GM15510 (cell line): ENCODE data around the gene PHRF1.

Experiments used
- POLR2A ChIP-seq: IDR thresholded peaks from 3 replicates; pipeline ENCODE4 v1.6.1; 2011; ENCODE audit warnings: borderline replicate concordance; ENCODE audit not compliant: insufficient read length; ENCODE audit errors: extremely low read depth

PHRF1 gene

DNA sequence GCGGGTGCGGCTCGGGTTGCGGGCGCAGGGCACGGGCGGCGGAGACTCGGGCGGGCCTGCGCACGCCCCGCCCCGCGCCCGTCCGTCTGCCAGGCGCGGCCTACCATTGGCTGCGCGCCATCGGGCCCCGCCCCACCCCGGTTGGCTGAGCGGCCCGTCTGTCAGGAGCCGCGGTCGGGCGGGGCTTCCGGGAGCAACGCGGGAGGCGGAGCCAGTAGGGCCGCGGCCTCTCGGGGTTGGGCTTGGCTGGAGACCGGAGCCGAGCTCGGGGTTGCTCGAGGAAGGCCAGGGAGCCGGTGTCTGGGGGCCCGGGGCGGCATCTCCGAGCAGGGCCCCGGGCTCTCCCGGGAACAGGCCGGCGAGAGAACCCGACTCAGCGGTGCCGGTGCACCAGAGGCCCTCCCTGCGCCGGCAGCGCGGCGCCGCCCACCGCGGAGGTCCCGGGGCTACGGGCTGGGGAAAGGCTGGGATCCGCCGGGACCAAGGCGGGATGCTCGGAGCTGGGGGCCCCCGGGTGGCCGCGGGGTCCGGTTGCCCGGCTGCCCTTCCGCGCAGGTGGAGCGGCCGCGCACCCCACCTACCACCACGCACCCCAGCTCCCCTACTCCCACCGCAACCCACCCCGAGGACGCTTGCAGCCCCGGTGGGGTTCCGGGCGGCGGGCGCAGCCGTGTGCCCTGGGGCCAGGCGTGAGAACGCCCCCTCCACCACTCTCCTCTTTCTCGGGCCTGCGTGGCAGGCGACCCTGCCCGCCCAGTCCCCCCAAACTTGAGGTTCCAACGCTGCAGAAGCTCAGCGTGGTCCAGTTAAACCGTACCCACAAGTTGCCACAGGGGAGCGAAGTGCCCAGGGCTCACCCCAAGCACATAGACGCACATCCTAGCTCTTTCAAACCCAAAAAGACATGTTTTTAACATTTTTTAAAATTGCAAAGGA, 40.5 kb upstream of the PHRF1 start, which contains the start of gene HRAS:
Gene HRAS, minus strand, starts transcription at position 58 of the 936 bp plus-strand sequence.
- peak; percentile 89 for TF ChIP-seq POLR2A

DNA sequence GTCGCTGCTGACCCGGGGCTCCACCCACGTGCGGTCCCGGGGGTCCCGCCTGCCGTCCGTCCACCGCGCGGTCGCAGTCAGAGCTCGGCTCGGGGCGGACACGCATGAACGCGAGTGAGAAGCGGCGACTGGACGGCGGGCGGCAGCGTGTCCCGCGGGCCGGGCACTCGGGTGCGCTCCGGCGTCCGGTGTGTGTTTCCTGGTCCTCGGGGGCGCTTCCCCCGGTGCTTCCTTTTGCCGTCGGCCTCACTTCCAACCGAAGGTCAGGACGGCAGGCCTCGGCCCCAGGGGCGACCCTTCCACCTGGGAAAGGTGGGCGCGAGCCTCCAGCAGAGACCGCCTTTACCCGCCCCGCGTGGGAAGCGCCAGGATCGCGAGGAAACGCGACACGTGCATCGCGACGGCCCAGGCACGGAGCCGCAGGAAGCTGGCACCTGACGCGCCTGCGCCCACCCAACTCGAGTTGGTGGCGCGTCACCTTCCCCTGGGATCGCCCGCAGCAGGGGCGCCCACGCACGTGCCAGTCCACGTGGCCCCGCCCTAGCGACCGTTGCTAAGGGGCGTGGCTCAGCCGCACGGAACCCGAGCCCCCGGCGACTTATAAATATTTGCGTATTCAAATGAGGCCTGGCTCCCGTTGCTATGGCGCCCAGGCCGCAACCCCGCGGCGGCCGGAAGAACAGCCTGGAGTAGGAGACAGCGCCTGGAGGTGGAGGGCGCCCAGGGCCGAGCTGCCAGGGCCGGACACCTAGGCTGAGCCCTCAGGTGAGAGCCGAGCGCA, 39.2 kb upstream of the PHRF1 start, which contains the start of gene LRRC56:
Gene LRRC56, plus strand, starts transcription at position 687 of the 781 bp plus-strand sequence. CDS start 3,158 bp downstream, outside the sequence.
- TF ChIP-seq POLR2A: peak; percentile 51

DNA sequence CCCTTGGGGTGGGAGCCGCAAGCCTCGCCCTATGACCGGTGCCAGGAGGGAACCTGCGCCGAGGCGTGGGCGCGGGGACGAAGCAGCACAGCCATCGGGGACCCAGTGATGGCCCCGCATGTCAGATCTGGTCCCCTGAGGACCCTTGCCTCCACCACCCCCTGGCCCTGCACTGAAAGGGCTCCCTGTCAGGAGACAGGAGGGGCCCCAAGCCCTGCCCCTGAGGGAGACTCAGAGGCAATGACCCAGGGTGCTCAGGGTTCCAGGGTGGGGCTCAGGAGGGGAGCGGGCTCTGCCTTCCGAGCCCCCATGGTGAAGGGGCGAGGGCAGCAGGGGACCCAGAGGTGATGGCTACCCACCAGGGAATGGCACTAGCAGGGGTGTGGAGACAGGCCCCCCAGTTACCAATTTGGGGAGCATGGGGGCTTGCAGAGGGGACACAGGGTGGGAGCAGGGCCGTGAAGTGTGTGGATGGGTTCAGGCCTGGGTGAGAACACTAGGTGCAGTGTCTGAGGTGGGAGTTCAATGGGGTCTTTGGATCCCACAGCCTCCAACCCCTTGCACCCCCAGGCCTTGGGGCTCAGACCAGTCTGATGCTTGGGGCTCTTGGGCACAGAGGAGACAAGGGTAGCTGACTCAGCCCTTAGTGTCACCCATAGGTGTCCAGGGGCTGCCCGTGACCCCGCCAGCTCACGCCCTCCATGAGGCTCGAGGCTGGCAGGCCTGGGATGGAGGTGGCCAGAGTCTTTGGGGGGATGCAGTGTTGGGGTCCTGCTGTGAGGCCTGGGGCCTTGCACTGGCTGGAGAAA, 38.4 kb upstream of the PHRF1 start:
- TF ChIP-seq POLR2A: no peak

DNA sequence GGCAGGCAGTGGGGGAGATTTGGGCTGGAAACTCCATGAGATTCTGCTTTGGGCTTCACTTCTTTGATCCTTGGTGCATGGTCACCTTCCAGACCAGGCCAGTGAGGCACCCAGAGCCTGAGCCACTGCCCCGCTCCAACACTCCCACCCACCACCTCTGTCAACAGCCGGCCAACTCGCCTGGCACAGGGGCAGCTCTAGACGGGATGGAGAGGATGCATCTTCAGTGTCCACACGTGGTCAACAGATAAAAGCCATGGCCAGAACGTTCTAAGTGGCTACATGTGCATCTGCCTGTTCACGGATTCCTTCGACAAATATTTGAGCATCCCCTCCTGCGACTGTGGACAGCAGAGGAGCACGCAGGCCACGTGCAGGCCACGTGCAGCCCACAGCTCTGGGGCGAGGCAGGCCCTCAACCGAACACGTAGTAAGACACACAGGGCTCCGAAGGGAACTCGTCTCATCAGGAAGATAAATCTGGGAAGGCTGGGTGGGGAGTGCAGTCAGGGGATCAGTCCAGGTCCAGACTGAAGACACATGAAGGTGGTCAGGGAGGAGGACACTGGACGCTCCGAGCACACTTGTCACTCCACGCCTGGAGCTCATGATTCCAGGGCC, 37.7 kb upstream of the PHRF1 start:
- TF ChIP-seq POLR2A: no peak

DNA sequence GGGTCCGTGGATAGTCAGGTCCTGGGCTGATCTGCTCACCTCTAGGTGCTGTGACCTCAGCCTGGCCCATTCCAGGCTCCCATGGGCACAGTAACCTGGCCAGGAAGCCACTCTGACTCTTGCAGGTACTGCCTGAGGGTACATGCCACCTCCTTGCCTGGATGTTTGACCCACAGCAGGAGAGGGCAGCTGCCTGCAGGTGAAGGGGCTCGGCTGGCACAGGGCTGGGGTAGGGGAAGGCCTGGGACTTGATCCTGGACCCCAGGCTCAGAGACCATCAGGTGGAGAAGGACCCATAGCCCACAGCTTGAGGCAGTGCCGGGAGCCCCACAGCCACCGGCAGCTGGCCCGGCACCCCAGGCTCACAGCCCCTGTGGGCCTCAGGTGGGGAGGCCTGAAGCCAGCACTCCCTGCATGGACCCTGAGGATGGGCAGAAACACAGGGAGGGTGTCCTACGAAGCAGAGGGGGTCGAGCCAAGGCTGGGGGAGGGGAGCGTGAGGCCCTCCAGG, 36.2 kb upstream of the PHRF1 start:
- TF ChIP-seq POLR2A: no peak

DNA sequence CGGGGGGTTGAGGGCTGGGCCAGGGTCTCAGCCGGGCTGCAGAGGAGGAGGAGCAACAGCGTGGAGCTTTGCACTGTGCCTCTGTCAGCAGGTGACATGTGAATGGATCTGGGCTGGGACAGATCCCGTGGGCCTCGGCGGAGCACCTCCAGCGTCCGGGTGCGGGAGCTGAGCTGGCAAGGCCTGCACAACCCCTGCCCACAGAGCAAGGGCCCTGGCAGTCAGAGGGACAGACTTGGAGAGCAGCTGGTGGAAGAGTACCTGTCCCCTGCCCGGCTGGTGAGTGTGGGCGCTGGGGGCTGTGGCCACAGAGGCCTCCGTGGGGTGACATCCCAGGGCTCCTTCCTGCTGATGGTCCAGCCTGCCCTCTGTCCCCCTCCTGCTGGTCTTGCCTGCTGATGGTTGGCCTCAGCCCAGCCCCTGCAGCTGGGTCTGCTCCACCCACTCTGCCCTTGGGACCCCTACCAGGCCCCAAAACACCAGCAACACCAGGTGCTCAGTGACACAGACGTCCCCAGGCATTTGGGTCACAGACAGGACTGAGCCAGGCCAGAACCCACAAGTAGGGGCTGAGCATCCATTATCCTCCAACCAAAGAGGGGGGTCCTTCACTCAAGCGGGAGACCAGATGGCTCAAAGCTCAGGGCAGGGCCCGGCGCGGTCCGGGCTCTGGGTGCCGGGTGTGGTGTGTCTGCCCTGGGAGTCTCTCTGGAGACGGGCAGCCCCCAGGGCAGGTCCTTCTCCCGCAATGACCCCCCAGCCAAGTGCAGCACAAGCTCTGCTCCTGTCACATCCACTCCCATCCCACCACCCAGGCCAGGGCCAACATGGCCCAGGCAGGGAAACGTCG, 35.5 kb upstream of the PHRF1 start:
- TF ChIP-seq POLR2A: no peak

DNA sequence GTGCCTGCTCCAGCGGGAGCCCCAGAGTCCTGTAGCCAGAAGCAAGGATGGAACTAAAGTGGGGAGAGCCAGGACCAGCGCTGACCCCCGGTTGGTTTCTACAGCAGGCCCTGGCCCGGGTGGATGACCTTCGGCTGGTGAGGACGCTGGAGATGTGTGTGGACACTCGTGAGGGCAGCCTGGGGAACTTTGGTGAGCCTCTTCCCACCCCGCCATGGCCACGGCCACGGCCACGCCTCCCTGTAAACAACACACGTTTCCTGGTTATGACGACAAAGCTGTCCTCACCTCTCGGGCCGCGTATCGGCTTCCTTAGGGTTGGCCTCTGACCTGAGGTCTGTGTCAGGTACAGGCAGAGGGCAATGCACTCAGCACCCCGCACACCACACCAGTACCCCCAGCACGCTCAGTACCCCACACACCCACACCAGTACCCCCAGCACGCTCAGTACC, 34.8 kb upstream of the PHRF1 start:
- no peak for TF ChIP-seq POLR2A

DNA sequence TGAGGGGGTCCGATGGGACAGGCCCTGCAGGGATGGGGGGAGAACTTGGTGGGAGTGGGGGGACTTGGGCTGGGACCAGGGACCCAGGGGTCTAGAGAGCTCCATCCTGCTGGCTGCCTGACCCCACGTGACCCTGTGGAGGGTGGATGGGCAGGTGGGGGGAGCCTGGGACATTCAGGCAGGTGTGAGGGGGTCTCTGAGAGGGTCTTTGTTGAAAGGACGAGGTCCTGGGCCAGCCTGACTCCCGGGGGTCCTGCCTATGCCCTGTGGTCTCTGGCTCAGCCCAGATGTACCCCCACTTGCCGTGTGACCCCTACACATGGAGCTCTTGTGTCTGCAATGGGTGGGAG, 31.5 kb upstream of the PHRF1 start:
- TF ChIP-seq POLR2A: no peak

DNA sequence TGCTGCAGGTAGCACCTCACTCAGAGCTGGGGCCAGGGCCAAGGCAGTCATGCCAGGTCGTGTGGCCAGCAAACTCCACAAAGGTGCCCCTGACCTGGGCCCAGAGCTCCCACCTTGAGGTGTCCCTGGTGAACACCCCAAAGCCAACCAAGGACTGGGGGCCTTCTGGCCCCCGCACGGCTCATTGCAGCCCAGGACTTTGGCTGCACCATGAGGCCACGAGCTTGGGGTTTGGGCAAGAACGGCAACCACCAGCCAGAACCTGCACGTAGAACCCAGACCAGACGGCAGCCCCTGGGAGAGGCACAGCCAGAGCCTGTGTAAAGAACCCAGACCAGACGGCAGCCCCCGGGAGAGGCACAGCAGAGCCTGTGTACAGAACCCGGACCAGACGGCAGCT, 31.1 kb upstream of the PHRF1 start:
- no peak for TF ChIP-seq POLR2A

DNA sequence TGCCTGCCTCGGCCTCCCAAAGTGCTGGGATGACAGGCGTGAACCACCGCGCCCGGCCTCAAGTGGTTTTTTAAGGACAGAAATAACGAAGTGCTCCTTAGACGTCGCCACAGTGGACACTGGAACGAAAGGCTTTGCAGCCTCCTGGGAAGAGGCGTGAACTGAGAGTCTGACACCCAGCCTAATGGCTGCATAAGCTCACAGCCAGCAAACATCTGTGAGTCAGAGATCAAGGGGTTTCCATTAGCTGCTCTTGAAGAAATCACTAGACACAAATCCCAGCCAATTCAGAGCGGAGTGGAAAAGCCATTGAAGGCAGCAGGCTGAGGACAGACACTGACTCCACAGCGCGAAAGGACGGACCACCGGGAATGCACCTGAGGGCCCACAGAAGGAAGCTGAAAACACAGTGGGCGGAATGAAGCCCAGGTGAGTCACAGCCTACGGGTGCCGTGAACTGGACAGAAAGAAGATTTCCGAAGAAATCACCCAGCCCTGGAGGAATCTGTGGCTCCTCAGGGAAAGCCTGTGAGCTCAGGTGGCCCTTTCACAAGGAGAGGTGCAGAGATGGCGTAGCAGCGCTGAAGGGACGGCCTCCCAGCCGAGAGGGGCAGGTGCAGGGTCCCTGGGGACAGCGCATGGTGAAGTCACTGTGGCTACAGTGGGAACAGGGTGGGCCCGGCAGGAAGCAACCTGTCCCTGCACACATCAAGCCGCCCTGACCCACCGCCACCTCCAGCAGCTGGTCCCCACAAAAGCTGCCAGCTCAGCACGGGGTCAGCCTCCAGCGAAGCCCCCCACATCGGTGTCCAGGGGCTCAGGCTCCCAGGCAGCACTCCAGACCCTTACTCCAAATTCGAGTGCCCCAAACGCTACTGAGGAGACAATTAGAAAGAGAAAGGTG, 27.3 kb upstream of the PHRF1 start:
- no peak for TF ChIP-seq POLR2A

DNA sequence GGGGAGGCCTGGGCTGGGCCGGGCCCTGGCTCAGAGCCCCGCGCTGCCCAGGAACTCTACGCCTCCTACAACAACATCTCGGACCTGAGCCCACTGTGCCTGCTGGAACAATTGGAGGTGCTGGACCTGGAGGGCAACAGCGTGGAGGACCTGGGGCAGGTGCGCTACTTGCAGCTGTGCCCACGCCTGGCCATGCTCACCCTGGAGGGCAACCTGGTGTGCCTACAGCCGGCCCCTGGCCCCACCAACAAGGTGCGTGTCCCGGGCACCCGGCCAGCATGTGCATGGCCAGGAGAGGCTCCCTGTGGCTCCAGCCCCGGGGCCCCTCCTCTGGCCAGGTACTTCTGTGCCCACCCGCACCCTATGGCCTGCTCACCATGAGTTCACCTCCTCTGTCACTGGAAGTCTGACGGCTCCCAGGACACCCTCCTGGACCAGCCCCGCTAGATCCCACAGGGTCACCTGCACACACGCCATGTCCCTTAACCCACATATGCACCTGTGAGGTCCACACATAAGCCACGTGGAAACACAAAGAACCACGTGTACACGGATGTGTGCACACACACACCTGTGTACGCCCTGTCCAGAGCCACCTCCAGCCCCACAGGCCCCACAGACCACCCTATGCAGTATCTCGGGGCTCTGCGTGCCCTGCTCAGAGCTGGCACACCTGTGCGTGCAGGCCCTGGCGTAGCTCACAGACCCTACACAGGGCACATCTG, 26.1 kb upstream of the PHRF1 start:
- TF ChIP-seq POLR2A: no peak

DNA sequence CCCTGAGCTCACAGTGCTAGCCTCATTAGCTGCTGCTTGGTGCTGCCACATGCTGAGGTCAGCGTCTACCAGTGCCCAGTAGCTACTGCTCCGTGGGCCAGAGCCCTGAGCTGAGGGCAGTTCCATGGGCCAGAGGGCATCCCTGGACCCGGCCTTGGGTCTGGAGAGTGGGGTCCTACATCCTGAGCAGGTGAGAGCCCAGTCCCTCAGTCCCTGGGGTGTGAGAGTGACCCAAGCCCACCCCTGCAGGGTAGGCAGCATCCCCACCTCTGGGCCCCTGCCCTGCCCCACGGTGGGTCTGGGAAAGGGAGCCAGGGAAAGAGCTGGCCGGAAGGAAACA, 25.6 kb upstream of the PHRF1 start:
- TF ChIP-seq POLR2A: no peak

DNA sequence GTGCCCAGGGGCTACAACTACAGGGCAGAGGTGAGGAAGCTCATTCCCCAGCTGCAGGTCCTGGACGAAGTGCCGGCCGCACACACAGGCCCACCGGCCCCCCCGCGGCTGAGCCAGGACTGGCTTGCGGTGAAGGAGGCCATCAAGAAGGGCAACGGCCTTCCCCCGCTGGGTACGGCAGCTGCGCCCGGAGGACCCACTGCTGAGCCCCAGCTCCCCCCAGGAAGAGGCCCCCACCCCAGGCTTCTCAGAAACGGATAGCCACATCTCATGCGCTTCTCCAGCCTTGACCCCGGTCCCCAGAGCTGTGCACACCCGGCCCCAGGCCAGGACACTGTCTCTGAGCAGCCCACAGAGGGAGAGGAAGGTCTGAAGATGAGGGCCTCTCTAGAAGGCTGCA, 25.1 kb upstream of the PHRF1 start:
- TF ChIP-seq POLR2A: no peak
